Testis (tissue), 2 donors: ENCODE measurements around the gene TUFT1.

Source experiments
- CTCF ChIP-seq, 3 experiments: fragments of 450-650 bp in 2 of 3; fragments of 200-600 bp in 1 of 3; sonication (generic) in 1 of 3; IDR thresholded peaks; one replicate each; pipeline ENCODE4 v1.5.1; 2016 to 2019; ENCODE audit warnings: antibody characterized with exemption in 3 of 3, mild to moderate bottlenecking in 2 of 3, moderate library complexity in 1 of 3
- POLR2A ChIP-seq: fragments of 450-650 bp; IDR thresholded peaks from one replicate; pipeline ENCODE4 v1.6.1; 2017; ENCODE audit warnings: antibody characterized with exemption, mild to moderate bottlenecking, moderate library complexity

GRCh38 chr1:151534662-151535278 is 5.3 kb upstream of the TUFT1 start:
- TF ChIP-seq CTCF (IDR thresholded peaks at IDR 0.05) (peak; percentile 55 to 81 (median 76)), POLR2A (no peak)
